HG03103 (cell line): ENCODE results near the gene TBC1D16.

Source experiments
- ATAC-seq: cut with Tn5 transposase; IDR thresholded peaks from one replicate; pipeline ENCODE4 v1.9.1; 2021; ENCODE audit warnings: low read depth; ENCODE audit not compliant: unreplicated experiment

Gene TBC1D16

GRCh38 chr17:79942591-79943346 is 92.9 kb downstream of the TBC1D16 start:
- ATAC-seq: no peak

- ATAC-seq: no peak
These were observed 93.7 kb downstream of the TBC1D16 start for GRCh38 chr17:79942011-79942405.

GRCh38 chr17:79941088-79942010 is 94.3 kb downstream of the TBC1D16 start:
- ATAC-seq: no peak

GRCh38 chr17:79940459-79941087 is 95.1 kb downstream of the TBC1D16 start:
- ATAC-seq: no peak

- no peak for ATAC-seq
These were observed 95.8 kb downstream of the TBC1D16 start for GRCh38 chr17:79939755-79940458.

- no peak for ATAC-seq
These were observed 96.6 kb downstream of the TBC1D16 start for GRCh38 chr17:79939094-79939435.

GRCh38 chr17:79938336-79939093 is 97.2 kb downstream of the TBC1D16 start:
- no peak for ATAC-seq

GRCh38 chr17:79937391-79938335 is 98.0 kb downstream of the TBC1D16 start:
- ATAC-seq: no peak

- ATAC-seq: no peak
These were observed 98.9 kb downstream of the TBC1D16 start for GRCh38 chr17:79936641-79937381.

- ATAC-seq: no peak
These were observed 99.6 kb downstream of the TBC1D16 start for GRCh38 chr17:79936050-79936449.

- no peak for ATAC-seq
These were observed 100.3 kb downstream of the TBC1D16 start for GRCh38 chr17:79935197-79935885.

- no peak for ATAC-seq
These were observed 101.1 kb downstream of the TBC1D16 start for GRCh38 chr17:79934653-79934970.

GRCh38 chr17:79933863-79934652 is 101.6 kb downstream of the TBC1D16 start:
- no peak for ATAC-seq

- ATAC-seq: no peak
These were observed 103.0 kb downstream of the TBC1D16 start for GRCh38 chr17:79932451-79933306.

GRCh38 chr17:79931817-79932309 is 103.8 kb downstream of the TBC1D16 start:
- ATAC-seq: no peak
